ENCODE results near the gene TRABD.

DNA sequence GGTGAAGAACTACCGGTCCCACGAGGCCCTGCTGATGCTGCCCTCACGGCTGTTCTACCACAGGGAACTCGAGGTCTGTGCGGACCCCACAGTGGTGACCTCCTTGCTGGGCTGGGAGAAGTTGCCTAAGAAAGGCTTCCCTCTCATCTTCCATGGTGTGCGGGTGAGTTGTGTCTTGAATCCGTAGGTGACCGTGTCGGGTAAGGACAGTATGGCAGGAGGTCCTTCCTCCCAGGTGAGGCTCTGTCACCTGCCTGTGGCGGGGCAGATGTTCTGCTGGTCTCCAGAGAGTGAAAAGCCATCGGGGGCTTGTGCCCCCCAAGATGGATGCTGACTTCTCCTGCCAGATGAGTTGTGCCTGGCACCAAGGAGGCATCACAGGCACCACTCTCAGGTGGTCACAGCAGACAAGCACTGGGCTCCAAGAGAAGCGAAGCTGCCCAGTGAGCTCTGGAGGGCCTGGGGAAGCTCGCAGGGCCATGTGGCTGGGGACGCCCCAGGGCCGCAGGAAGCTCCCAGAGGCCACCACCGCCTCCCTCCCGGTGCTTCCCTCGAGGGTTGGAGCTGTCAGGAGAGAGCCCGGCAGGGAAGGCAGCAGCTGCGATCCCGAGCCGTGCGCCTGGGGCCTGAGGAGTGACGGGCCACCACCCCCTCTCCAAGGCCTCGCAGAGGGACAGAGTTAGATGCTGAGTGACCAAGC, 32.5 kb upstream of the TRABD start:
- TF ChIP-seq, protein P1, sequence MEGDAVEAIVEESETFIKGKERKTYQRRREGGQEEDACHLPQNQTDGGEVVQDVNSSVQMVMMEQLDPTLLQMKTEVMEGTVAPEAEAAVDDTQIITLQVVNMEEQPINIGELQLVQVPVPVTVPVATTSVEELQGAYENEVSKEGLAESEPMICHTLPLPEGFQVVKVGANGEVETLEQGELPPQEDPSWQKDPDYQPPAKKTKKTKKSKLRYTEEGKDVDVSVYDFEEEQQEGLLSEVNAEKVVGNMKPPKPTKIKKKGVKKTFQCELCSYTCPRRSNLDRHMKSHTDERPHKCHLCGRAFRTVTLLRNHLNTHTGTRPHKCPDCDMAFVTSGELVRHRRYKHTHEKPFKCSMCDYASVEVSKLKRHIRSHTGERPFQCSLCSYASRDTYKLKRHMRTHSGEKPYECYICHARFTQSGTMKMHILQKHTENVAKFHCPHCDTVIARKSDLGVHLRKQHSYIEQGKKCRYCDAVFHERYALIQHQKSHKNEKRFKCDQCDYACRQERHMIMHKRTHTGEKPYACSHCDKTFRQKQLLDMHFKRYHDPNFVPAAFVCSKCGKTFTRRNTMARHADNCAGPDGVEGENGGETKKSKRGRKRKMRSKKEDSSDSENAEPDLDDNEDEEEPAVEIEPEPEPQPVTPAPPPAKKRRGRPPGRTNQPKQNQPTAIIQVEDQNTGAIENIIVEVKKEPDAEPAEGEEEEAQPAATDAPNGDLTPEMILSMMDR (IDR thresholded peaks at IDR 0.05): no peak
- TF ChIP-seq POLR2AphosphoS5 (IDR thresholded peaks at IDR 0.05): no peak
- no peak for TF ChIP-seq POLR2A (IDR thresholded peaks at IDR 0.05; ENCODE audit: low read depth)

All from esophagus muscularis mucosa (tissue), 3 donors.